A549 (cell line): ENCODE measurements around the gene VSX1. TPM values are rescaled to one million over a fixed set of nuclear protein-coding genes. Genes with fewer than 3 reads are reported as not detected.
A peak's percentile ranks its signal among the peaks of the same experiment; 100 is the strongest.

Experiments
- ATAC-seq, 2 experiments: fragments of 200-7000 bp in 1 of 2; fragments of >200 bp in 1 of 2; cut with Nextera tagmentation in 1 of 2; cut with Tn5 transposase in 1 of 2; 3 replicates each; pipeline versions ENCODE4 v1.8.0 to v1.9.1; 2018 to 2020; ENCODE audit warnings: mild to moderate bottlenecking in 1 of 2, moderate library complexity in 1 of 2
- CTCF ChIA-PET: fragments of 300-600 bp; sonication (Branson Sonifier 250); formaldehyde crosslinking; extraction: SDS; loops from one replicate; lab custom pipeline; 2021; ENCODE audit warnings: antibody characterized with exemption, inconsistent platforms; lab: Yijun Ruan, JAX
- POLR2A ChIA-PET: fragments of 350-600 bp; formaldehyde crosslinking; extraction: SDS; loops from one replicate; lab custom pipeline; 2021; ENCODE audit warnings: antibody characterized with exemption, inconsistent platforms; lab: Yijun Ruan, JAX
- DNase-seq, 2 experiments: peaks; one replicate each; pipeline versions ENCODE4 v3.0.0 to v3.0.0-alpha.2; 2011 to 2016; ENCODE audit warnings: low read depth in 1 of 2, low spot score in 1 of 2
- FAIRE-seq: peaks from 2 replicates; lab custom pipeline; 2011; peaks lifted over from hg19 to GRCh38; lab: Jason Lieb, UNC
- H3K27ac ChIP-seq, 2 experiments: fragments of >200 bp; sonication (Bioruptor Twin); formaldehyde crosslinking; 3 replicates each; pipeline ENCODE4 v1.5.1; 2016 to 2017
- H3K4me1 ChIP-seq: fragments of >200 bp; sonication (Bioruptor Twin); formaldehyde crosslinking; 3 replicates; pipeline ENCODE4 v1.6.1; 2016
- H3K4me2 ChIP-seq: fragments of >200 bp; sonication (Bioruptor Twin); formaldehyde crosslinking; 3 replicates; pipeline ENCODE4 v1.6.1; 2016
- H3K4me3 ChIP-seq: fragments of >200 bp; sonication (Bioruptor Twin); formaldehyde crosslinking; 3 replicates; pipeline ENCODE4 v1.5.1; 2016
- H3K9me3 ChIP-seq: fragments of >200 bp; sonication (Bioruptor Twin); formaldehyde crosslinking; 3 replicates; pipeline ENCODE4 v1.6.1; 2016
- CEBPB ChIP-seq, 2 experiments: fragments of >200 bp in 1 of 2; sonication (Bioruptor Twin) in 1 of 2; formaldehyde crosslinking in 1 of 2; IDR thresholded peaks; 2 replicates each; pipeline ENCODE4 v1.6.1; 2012 to 2016
- CHD2 ChIP-seq: fragments of 150-350 bp; IDR thresholded peaks from 2 replicates; pipeline ENCODE4 v1.6.1; 2014; ENCODE audit warnings: low read length; ENCODE audit not compliant: partially characterized antibody
- CTCF ChIP-seq: fragments of >200 bp; sonication (Bioruptor Twin); formaldehyde crosslinking; IDR thresholded peaks from 3 replicates; pipeline ENCODE4 v1.5.1; 2016
- EHMT2 ChIP-seq: fragments of 200-600 bp; sonication (generic); IDR thresholded peaks from 2 replicates; pipeline ENCODE4 v1.6.1; 2016; ENCODE audit warnings: antibody characterized with exemption, low read depth, mild to moderate bottlenecking, moderate library complexity
- ELK1 ChIP-seq: fragments of 150-350 bp; IDR thresholded peaks from 2 replicates; pipeline ENCODE4 v1.6.1; 2014; ENCODE audit warnings: low read depth, mild to moderate bottlenecking, low read length
- FOSB ChIP-seq: fragments of 250-450 bp; sonication (Bioruptor Pico); IDR thresholded peaks from 2 replicates; pipeline ENCODE4 v1.5.0; 2020; ENCODE audit warnings: mild to moderate bottlenecking, moderate library complexity
- FOSL2 ChIP-seq, 2 experiments: fragments of 450-650 bp in 1 of 2; fragments of >200 bp in 1 of 2; sonication (Bioruptor Twin) in 1 of 2; formaldehyde crosslinking; IDR thresholded peaks; 2 replicates each; pipeline versions ENCODE4 v1.5.0 to v1.6.1; 2016 to 2020; ENCODE audit warnings: mild to moderate bottlenecking in 1 of 2, moderate library complexity in 1 of 2
- HDAC2 ChIP-seq: fragments of 200-600 bp; sonication (generic); IDR thresholded peaks from 2 replicates; pipeline ENCODE4 v1.6.1; 2016
- HEYL ChIP-seq: fragments of 250-450 bp; sonication (Bioruptor Pico); IDR thresholded peaks from 2 replicates; pipeline ENCODE4 v1.8.0; 2021; ENCODE audit warnings: mild to moderate bottlenecking, moderate library complexity
- JUNB ChIP-seq: fragments of >200 bp; sonication (Bioruptor Twin); formaldehyde crosslinking; IDR thresholded peaks from 2 replicates; pipeline ENCODE4 v1.6.1; 2016
- MYC ChIP-seq: IDR thresholded peaks from 2 replicates; pipeline ENCODE4 v1.6.1; 2012; ENCODE audit warnings: mild to moderate bottlenecking, inconsistent platforms, low read length, improper control_type of control experiment, borderline replicate concordance
- RAD21 ChIP-seq, 2 experiments: fragments of >200 bp in 1 of 2; sonication (Bioruptor Twin) in 1 of 2; formaldehyde crosslinking in 1 of 2; IDR thresholded peaks in 1 of 2; conservative IDR thresholded peaks in 1 of 2; 2 replicates in 1 of 2; 3 replicates in 1 of 2; pipeline ENCODE4 v1.6.1; 2012 to 2018; ENCODE audit warnings: inconsistent platforms in 1 of 2
- REST ChIP-seq: fragments of 200-600 bp; sonication (generic); IDR thresholded peaks from 2 replicates; pipeline ENCODE4 v1.6.1; 2016; ENCODE audit warnings: antibody characterized with exemption, mild to moderate bottlenecking, moderate library complexity
- SMC3 ChIP-seq: fragments of >200 bp; sonication (Bioruptor Twin); formaldehyde crosslinking; IDR thresholded peaks from 3 replicates; pipeline ENCODE4 v1.6.1; 2018; ENCODE audit warnings: inconsistent platforms
- ZNF302 ChIP-seq: fragments of 250-450 bp; sonication (Bioruptor Pico); IDR thresholded peaks from 2 replicates; pipeline ENCODE4 v1.9.0; 2021; ENCODE audit warnings: inconsistent platforms, mild to moderate bottlenecking, moderate library complexity
- WGBS: methylation state at CpG from one replicate; pipeline ENCODE4 v1.1.6; 2017; ENCODE audit errors: missing lambda C conversion rate; 5-methylcytosine and 5-hydroxymethylcytosine counted together
- polyA plus RNA-seq, 4 experiments: library from polyadenylated mRNA; depleted of rRNA in 3 of 4; stranded (reverse); fragments of >200 nt; fragmentation: RNase III in 1 of 4; extraction: RNeasy Plus Mini Kit Qiagen cat#74134 plus additional on column Dnase treatment in 1 of 4; gene quantifications; 2 replicates in 3 of 4; 3 replicates in 1 of 4; pipeline ENCODE4 v1.2.3, GENCODE V29; 2011 to 2017

Gene VSX1
- polyA plus RNA-seq, 2 of the 4 experiments (the other 2 are of a cell fraction), result 0.77 to 2.9 TPM

GRCh38 chr20:25041813-25042530, 40.0 kb downstream of the VSX1 start (continued):
- no peak for TF ChIP-seq MYC
- TF ChIP-seq CEBPB (IDR thresholded peaks at IDR 0.05), result no peak
- TF ChIP-seq, all 56 proteins: peak for 0

GRCh38 chr20:25040438-25040831, 41.5 kb downstream of the VSX1 start:
- H3K4me1 ChIP-seq, result no peaks in the 10 kb centered on the region
- DNase-seq, result no peak
- no peak overlapping the region for H3K27ac ChIP-seq
- ATAC-seq, result no peak
- no peak for FAIRE-seq
- ChIA-PET CTCF (no interaction called here), POLR2A (no interaction called here)
- no peaks in the 10 kb centered on the region for H3K9me3 ChIP-seq
- TF ChIP-seq REST (no peak), JUNB (no peak), MYC (no peak), HDAC2 (no peak), HEYL (no peak), CHD2 (no peak), EHMT2 (no peak), FOSL2 (IDR thresholded peaks at IDR 0.05) (no peak), FOSL2 (CRISPR knock-in tag; IDR thresholded peaks at IDR 0.05) (no peak), SMC3 (no peak), FOSB (no peak), ELK1 (no peak), RAD21 (conservative IDR thresholded peaks at IDR 0.05 in 1 of 2, IDR thresholded peaks at IDR 0.05 in 1 of 2) (no peak), CEBPB (IDR thresholded peaks at IDR 0.05) (no peak), CTCF (no peak)
- WGBS, result 89% methylated on average over 6 of the region's 6 CpGs
- H3K4me3 ChIP-seq, result no peak overlapping the region
- H3K4me2 ChIP-seq, result no peak overlapping the region

- Histone ChIP-seq H3K4me3 (no peak overlapping the region), H3K4me1 (no peaks in the 10 kb centered on the region), H3K27ac (0 out of 6 replicates have a peak overlapping the region, but pooled peaks of 1 of the 2 experiments have one; percentile 3), H3K9me3 (no peaks in the 10 kb centered on the region), H3K4me2 (no peak overlapping the region)
- CTCF ChIA-PET, result interaction anchor here (0.9 to 2.0 kb wide), 2 partner anchors 25 to 46 kb away, joined by 4 to 6 read pairs; no protein-coding TSS in a partner anchor
- ATAC-seq, result no peak
- no peak for DNase-seq
- POLR2A ChIA-PET, result no interaction called here
- FAIRE-seq, result no peak
- no peak for TF ChIP-seq ZNF302
- 76% methylated on average over 9 of the region's 9 CpGs for WGBS
Observed at GRCh38 chr20:25039697-25040437, 42.1 kb downstream of the VSX1 start.
